Activated CD4-positive, alpha-beta T cell treated with anti-CD3 and anti-CD28 coated beads, Interleukin-10, Interleukin-2, amounts not matched to agents 100 ng/mL and 50 ng/mL, durations not matched to agents 16 hours and 8 hours (primary cell): ENCODE results near the gene OTOA.
"Not testable (repeated sequence)": the region's sequence is repeated elsewhere in the genome, so short reads cannot be mapped to it uniquely, and the experiment has no call there.

ENCODE experiments used
- DNase-seq: peaks from one replicate; pipeline ENCODE4 v3.0.0-alpha.2; 2020

The OTOA gene

DNA sequence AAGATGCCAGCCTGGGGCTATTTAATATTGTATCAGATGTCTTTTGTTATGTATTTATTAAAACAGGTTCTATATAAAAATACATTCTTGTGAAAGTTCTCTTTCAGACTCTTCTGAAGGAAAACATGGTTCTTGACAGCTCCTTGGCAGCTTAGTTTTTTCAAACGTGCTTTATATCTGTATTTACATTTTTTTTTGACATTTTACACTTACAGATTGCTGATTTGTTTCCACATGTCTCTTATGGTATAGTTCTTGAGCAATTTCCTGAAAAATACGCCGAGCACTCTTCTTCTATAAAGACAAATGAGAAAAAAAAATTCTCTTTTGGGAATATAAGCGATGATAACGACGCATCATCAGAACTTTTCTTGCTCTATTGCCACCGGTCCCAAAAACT is 20.9 kb upstream of the OTOA start:
- DNase-seq = no peak

DNA sequence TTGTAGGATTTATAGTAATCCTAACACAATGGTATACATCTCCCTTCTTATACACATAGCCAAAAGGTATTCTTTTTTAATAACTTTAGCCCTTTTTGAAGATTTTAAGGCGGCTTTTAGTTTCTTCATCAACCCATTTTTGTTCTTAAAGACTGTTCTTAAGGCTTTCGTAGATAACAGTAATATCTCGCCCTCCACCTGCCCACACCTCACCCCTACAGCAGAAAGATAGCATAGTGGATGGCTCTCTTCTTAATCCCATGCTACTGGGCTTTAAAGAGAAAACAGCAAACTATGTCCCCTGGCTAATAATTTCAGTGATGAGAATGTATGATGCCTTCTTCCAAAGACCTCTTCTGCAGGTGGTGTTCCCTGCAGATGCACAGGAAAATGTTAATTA is 20.0 kb upstream of the OTOA start:
- no peak for DNase-seq

DNA sequence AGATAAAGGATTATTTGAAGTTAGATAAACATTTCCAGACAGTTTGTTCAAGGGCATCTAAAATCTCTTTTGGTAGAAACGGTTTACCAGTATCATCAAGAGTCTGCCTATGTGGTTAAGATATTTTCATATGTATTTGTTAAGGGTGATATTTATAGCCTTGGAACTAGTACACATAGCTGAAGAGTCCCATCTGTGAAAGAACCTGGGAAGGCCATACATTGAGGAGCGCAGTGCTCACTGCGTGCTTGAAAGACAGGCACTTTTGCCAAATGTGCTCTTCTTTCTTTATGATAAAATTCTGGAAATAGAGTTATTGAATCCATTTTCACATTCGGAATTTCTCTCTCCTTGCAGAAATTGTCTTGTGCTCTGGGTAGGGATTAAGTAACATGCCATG is 19.1 kb upstream of the OTOA start:
- DNase-seq = no peak

DNA sequence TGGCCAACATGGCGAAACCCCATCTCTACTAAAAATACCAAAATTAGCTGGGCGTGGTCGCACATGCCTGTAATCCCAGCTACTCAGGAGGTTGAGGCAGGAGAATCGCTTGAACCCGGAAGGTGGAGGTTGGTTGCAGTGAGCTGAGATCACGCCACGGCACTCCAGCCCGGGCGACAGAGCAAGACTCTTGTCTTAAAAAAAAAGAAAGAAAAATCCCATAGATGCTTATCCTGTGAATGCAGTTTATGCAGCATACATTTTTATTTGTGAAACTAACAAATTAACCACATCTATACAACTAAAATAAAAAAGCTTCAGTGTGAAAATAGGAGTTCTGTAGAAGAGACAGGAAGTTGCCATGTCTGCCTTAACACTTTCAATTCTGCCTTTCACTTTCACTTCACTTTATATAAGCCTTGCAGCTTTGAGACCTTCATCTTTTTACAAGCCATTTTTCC is 18.5 kb upstream of the OTOA start:
- peak; percentile 77 for DNase-seq

DNA sequence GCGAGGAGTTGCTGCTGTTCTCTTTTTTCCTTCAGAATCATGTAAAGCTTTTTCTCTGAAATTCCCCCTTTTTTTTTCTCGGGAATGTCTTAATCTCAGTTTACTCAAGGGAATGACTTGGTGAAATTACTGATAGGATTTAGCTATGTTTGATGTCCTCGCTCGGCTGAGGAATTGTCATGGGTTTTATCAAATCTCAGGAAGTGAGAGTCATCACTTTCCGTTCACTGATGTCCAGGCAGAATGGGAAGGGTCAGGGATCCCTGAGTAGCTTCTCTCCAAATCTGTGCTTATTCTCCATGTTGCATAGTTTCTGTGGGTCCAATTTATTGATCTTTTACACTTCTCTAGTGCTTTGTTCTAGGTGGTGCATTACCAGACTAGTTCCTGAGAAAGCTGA is 17.7 kb upstream of the OTOA start:
- DNase-seq = no peak

DNA sequence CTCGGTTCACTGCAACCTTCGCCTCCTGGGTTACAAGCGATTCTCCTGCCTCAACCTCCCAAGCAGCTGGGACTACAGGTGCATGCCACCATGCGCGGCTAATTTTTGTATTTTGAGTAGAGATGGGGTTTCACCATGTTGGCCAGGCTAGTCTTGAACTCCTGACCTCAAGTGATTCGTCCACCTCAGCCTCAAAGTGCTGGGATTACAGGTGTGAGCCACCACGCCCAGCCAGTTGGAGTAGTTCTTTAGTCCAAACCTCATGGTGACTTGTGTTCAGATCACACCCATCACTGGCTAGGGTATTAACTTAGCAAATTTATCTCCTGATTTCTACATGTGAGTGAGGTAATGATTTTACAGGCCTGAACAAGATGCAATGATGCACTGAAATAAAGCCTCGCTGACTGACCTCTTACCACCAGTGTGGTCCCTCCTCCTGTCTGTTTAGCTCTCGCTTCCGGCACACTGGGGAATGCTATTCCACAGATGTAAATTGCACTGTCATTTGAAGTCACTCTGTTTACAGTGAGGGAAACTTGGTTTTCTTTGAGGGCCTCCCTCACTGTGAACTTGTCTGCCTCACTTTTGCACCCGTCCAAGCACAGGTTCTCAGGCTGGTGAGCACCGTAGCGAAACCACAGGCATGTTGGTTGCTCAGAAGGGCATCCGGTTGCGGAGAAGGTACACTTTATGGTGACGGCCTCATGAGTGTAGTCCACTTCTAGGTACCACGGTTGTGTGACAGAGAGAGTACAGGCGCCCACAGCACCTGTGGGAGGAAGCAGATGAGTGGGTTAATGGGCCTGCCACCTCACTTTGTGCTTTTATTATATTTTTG is 16.8 kb upstream of the OTOA start:
- DNase-seq = peak; percentile 92

DNA sequence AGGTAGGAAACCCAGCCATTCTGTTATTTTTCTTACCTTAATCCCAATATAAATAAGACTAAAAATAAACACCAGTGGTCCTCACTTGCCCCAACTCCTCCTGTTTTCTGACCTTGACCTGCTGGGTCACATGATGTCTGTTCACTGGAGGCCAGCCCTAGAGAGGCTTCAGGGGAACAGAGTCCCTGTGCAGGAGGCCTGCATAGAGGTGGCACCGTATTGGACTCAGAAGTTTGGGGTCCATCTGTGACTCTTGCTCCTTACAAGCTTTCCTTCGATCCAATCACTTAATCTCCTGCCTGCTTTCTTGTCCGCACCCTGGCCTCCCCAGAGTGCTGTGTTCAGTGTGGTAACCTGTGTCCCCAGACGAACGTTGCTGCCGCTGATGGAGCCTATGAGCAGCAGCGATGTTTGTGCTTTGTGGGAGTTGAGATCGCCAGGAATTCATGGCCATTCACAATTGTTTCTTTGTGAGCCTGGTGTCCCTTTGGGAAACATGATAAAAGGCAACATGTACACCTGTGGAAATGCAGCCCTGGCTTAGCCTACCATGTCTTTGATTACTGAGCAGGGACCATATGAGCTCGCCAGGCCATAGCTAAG is 16.1 kb upstream of the OTOA start:
- no peak for DNase-seq

DNA sequence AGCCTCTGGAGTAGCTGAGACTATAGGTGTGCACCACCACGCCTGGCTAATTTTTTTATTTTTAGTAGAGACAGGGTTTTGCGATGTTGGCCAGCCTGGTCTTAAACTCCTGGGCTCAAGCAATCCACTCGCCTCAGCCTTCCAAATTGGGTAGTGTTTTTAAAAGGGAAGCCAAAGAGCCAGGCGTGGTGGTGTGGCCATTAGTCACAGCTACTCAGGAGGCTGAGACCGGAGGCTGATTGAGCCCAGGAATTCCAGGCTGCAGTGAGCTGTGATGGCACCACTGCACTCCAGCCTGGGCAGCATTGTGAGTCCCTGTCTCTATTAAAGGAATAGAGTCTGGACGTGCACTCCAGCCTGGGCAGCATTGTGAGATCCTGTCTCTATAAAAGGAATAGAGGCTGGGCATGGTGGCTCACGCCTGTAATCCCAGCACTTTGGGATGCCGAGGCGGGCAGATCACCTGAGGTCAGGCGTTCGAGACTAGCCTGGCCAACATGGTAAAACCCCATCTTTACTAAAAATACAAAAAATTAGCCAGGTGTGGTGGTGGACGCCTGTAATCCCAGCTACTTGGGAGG is 13.9 kb upstream of the OTOA start:
- not testable (repeated sequence) for DNase-seq

DNA sequence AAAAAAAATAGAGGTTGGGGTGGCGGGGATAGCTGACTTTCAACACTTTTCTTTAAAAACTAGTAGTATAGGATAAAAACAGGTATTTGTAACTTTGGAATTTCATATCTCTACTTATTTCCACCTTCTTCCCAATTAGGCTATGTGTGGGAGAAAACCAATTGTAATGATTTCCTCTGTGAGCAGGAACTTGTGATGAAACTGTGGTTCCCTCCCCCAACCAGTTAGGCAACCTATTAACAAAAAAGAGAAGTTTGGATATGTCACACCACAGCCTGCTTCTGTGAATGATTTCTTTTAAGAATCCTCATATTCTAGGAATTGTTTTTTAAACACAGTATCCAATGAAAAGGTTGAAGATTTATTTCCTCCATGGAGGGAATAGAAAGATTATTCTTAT is 13.2 kb upstream of the OTOA start:
- no peak for DNase-seq

DNA sequence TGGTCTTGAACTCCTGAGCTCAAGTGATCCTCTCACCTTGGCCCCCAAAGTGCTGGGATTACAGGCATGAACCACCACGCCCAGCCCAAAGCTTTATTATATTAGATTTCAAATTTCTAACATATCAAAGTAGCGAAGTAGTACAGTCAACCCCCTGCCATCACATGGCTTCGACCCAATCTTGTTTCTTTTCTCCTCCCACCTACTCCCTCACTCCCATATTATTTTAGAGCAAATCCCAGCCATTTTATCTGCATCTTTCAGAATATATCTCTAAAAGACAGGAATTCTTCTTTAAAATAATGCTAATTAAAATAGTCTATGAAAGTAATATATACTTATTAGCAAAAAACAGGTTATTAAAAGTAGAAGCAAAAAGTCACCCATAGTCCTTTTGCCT is 12.3 kb upstream of the OTOA start:
- no peak for DNase-seq

DNA sequence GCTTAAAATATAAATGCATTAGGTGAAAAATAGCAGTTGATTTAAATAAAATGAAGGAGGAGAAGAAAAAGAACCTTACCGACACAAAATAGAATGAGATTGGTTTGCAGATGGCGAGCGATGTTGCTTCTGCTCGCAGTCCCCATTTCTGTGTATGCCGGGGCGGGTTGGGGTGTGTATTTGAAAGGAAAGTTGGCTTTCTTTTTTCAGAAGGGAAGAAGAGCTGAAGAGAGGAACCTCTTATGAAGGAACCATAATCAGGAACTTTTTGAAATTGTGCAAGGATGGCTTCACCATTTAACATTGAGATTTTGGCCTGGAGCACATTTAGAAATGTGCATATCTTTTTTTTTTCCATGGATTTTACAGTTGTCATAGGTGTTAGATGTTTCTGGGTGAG is 11.3 kb upstream of the OTOA start, which contains the start of gene IGSF6:
TSS of gene IGSF6 (minus strand) at position 156 of the 400 bp plus-strand sequence. CDS start at position 146, 10 bp downstream.
- DNase-seq = no peak

DNA sequence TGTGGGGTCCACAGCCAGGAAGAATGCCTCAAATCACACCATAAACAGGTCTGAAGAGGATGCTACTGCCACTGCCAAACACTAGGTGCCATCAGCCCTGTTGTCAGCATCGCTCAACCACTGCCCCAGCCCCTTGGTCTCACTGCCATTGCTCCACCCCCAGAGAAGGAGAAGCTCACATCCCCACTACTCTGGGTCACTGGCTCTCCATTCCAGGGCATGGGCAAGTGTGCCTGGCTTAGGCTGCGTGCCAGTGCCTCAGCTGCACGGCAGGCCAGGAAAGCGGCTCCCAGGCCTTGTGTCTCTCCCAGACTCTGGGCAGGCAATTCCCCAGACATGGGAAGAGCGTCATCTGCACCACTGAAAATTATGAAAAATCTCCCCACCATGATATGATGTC is 10.2 kb upstream of the OTOA start:
- no peak for DNase-seq

DNA sequence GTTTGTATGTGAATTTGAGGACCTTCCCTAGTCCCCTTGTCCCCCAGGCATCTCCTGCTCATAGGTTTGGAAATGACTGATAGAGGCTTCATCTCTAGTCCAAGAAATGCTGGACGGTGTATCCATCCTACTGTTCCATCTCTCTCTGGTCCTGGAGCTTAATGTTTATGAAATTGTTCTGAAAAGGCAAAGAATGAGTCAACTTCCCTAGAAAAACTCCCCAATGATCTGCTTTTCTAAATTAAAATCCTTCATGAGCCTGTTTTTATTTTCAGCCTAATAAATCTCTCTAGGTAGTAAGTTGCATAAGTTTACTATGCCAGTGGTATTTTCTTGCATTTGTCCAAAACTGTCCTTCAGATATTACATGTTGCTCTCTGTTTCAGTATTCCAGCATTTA is 9.3 kb upstream of the OTOA start:
- no peak for DNase-seq

DNA sequence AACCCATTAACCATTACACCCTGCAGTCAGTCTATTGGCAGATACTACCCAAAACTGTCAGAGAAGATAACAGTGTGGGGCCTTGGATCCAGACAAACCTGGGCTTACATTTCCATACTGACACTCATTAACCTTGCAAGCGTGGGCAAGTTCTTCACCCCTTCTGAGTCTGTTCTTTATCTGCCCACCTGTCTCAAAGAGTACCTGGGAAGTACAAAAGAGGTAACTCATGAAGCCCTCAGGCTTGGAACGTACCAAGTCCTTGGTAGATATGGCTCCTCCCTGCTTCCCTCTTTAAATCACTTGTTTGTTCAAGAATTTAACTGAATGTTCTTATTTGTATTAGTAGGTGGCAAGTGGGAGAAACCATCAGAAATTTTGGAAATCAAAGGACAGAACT is 8.9 kb upstream of the OTOA start:
- DNase-seq = no peak

DNA sequence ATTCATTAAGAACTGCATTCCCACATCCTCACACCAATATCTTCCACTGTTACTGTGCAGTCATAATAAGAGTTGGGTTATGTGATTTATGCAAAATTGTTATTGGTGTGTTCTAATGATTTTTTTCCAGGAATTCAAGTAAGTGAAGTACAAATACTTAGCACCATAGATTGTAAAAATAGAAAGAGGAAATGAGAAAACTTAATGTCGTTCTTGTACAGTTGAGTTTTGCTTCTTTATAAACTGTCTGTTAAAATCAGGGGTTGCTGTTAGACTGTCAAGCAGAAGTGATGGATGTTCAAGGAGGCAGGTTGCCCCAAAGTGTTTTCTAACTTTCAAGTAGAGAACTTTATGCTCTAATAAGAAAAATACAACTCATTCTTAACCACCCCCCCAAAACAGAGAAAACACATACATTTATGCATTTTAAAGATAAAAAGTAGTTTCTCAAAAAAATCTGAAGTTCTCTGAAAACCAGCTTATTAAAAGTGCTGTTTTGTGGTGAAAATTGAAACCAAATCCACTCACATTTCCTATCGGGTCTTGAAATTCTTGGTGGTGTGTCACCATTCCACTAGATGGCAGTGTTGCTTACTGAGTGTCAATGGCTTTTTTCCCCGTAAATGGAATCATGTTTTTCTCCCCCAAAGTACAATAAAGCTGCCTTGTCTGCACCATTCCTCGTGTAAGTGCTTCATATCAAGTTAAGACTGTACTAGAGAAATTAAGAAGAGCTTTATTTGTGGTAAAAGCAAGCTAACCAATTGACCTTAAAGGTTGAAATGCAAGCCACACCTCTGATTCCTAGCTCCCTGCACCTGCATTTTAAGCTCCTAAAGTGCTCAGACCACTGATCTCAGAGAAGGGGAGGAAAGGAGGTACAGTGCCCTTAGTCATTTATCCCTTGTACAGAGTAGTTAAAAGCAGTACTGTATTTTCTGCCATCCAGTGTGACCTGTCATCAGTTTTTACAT is 6.7 kb upstream of the OTOA start:
- DNase-seq = peak; percentile 70

DNA sequence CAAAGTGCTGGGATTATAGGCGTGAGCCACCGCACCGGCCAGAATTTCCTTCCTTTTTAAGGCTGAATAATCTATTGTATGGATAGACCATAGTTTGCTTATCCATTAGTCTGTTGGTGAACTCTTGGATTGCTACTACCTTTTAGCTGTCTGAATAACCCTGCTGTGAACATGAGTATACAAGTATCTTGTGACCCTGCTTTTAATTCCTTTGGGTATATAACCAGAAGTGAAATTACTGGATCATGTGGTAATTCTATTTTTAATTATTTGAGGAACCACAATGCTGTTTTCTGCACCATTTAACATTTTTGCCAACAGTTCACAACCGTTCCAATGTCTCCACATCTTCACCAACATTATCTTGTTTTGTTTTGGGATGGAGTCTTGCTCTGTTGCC is 4.6 kb upstream of the OTOA start:
- no peak for DNase-seq

DNA sequence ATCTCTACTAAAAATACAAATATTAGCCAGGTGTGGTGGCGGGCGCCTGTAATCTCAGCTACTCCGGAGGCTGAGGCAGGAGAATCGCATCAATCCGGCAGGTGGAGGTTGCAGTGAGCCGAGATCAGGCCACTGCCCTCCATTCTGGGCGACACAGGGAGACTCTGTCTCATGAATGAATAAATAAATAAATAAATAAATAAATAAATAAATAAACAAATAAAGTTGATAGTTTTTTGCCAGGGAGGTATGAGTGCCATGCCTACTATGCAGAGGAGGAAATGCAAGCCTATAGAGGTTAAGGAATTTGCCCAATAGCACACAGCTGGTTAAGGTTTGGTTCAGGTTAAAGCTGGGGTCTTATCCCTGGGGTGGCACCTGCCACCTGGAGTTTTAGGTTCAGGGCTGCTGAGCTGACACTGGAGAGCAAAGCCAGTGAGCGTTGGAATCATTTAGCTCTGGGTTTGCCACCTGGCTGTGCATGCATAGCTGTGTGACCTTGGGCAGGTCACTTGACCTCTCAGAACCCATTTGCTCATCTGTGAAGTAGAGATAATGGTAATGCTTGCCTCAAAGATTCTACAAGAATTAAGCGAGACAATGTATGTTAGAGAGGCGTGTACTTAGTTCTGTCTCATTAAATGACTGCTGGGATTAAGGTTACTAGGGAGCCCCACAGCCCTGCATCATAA is 1.2 kb downstream of the OTOA start:
- no peak for DNase-seq

DNA sequence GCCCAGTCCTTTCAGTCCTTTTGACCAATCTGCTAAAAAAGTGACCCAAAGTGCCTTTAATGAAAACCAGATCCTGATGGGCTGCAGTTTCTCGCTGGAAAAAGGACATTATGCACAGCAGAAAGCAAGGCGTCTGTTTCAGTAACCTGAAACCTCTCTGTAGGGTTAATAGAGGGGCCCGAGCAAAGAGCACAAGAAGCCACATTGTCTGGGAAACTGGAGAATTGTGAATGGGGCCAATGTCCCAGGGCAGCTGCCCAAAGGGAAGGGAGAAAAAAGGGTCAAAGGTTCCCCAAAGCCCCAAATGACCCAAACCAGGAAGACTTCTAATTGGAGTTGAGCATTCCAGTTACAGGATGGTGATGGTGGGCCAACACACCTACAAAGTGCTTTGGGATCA is 3.0 kb downstream of the OTOA start:
- DNase-seq = no peak

DNA sequence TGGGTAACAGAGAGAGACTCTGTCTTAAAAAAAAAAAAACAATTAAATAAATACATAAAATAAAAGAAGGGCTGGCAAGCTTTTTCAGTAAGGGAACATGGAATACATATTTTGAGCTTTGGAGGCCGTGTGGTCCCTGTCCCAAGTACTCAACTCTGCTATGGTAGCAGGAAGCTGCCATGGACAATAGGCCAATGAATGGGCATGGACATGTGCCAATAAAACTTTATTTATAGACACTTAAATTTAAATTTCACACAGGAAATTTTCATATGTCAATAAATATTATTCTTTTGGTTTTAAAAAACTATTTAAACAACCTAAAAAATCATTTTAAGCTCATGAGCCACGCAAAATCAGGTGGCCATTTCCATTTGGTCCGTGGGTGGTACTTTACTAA is 3.8 kb downstream of the OTOA start:
- no peak for DNase-seq

DNA sequence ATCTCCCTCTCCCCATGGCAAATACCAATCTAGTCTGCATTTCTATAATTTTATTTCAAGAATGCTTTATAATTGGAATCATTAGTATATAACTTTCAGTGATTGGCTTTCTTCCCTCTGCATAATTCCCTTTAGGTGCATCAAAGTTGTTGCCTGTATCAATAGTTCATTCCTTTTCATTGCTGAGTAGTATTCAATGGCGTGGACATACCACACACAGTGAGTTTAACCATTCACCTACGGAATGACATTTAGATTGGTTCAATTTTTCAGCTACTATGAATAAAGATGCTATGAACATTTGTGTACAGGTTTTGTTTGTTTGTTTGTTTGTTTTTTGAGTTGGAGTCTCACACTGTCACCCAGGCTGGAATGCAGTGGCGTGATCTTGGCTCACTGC is 9.7 kb downstream of the OTOA start:
- DNase-seq = no peak

DNA sequence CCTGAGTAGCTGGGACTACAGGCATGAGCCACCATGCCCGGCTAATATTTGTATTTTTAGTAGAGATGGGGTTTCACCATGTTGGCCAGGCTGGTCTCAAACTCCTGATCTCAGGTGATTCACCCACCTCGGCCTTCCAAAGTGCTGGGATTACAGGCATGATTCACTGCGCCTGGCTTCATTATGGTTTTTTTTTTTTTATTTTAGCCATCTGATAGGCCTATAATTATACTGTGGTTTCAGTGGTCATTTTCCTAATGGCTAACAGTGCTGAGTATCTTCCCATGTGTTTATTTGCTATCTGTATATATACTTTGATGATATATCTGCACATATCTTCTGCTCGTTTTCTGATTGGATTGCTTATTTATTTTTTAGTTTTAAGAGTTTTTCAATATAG is 10.7 kb downstream of the OTOA start:
- not testable (repeated sequence) for DNase-seq

DNA sequence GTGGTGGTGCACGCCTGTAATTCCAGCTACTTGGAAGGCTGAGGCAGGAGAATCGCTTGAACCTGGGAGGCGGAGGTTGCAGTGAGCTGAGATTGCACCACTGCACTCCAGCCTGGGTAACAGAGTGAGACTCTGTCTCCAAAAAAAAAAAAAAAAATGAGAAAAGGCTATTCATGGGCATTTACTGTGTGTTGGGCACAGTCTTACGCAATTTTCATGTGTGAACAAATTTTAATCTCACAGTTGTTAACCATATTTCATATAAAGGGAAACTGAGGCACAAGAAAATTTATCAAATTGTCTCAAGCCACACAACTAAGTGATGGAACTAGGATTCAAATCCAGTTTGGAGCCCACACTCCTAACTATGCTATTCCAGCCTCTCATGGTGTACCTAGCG is 16.9 kb downstream of the OTOA start:
- DNase-seq = not testable (repeated sequence)
